H9 (cell line): ENCODE measurements around the gene CDC6. TPM values are rescaled to one million over a fixed set of nuclear protein-coding genes. Genes with fewer than 3 reads are reported as not detected.

Source experiments
- DNase-seq: peaks from one replicate; pipeline ENCODE4 v3.0.0-alpha.2; 2017
- H2AFZ ChIP-seq: one replicate; pipeline ENCODE4 v1.6.1; 2013; ENCODE audit warnings: mild to moderate bottlenecking, low read length, control low read depth, moderate library complexity
- H2AK5ac ChIP-seq: 2 replicates; pipeline ENCODE4 v1.6.1; 2013; ENCODE audit warnings: low read length, control low read depth, mixed read lengths; ENCODE audit not compliant: insufficient read length
- H2BK120ac ChIP-seq: one replicate; pipeline ENCODE4 v1.6.1; 2013; ENCODE audit warnings: low read depth, mild to moderate bottlenecking, low read length, control low read depth, inconsistent platforms; ENCODE audit not compliant: poor library complexity, severe bottlenecking
- H2BK12ac ChIP-seq: 2 replicates; pipeline ENCODE4 v1.6.1; 2013; ENCODE audit warnings: low read length, control low read depth, mixed read lengths, low read depth; ENCODE audit not compliant: insufficient read length
- H2BK15ac ChIP-seq: 2 replicates; pipeline ENCODE4 v1.6.1; 2013; ENCODE audit warnings: low read depth, low read length, control low read depth
- H2BK20ac ChIP-seq: one replicate; pipeline ENCODE4 v1.6.1; 2013; ENCODE audit warnings: low read depth, mild to moderate bottlenecking, low read length, control low read depth, inconsistent platforms; ENCODE audit not compliant: poor library complexity, severe bottlenecking
- H2BK5ac ChIP-seq: 2 replicates; pipeline ENCODE4 v1.6.1; 2013; ENCODE audit warnings: low read length, control low read depth, mixed read lengths; ENCODE audit not compliant: insufficient read length
- H3K14ac ChIP-seq: 2 replicates; pipeline ENCODE4 v1.6.1; 2013; ENCODE audit warnings: low read length, control low read depth; ENCODE audit not compliant: insufficient read depth
- H3K18ac ChIP-seq: 2 replicates; pipeline ENCODE4 v1.6.1; 2013; ENCODE audit warnings: low read depth, mild to moderate bottlenecking, mixed read lengths, low read length, control low read depth; ENCODE audit not compliant: insufficient read length
- H3K23ac ChIP-seq: 2 replicates; pipeline ENCODE4 v1.6.1; 2013; ENCODE audit warnings: low read length, control low read depth, mixed read lengths, low read depth; ENCODE audit not compliant: insufficient read length
- H3K23me2 ChIP-seq: 2 replicates; pipeline ENCODE4 v1.6.1; 2013; ENCODE audit warnings: low read depth, mild to moderate bottlenecking, mixed read lengths, low read length, control low read depth; ENCODE audit not compliant: insufficient read length, poor library complexity, severe bottlenecking
- H3K27ac ChIP-seq: 2 replicates; pipeline ENCODE4 v1.5.1; 2013; ENCODE audit warnings: low read length, control low read depth, mixed read lengths, low read depth; ENCODE audit not compliant: insufficient read length
- H3K27me3 ChIP-seq: 2 replicates; pipeline ENCODE4 v1.6.1; 2013; ENCODE audit warnings: low read length, control low read depth, inconsistent platforms; ENCODE audit not compliant: insufficient read depth
- H3K4ac ChIP-seq: 2 replicates; pipeline ENCODE4 v1.6.1; 2013; ENCODE audit warnings: low read depth, mild to moderate bottlenecking, control low read depth, inconsistent platforms, low read length, moderate library complexity
- H3K4me1 ChIP-seq: 2 replicates; pipeline ENCODE4 v1.6.1; 2013; ENCODE audit warnings: low read length, control low read depth, inconsistent platforms; ENCODE audit not compliant: insufficient read depth
- H3K4me2 ChIP-seq: 2 replicates; pipeline ENCODE4 v1.6.1; 2013; ENCODE audit warnings: low read length, control low read depth, mixed read lengths; ENCODE audit not compliant: insufficient read length, insufficient read depth
- H3K56ac ChIP-seq: 2 replicates; pipeline ENCODE4 v1.6.1; 2013; ENCODE audit warnings: low read depth, mild to moderate bottlenecking, mixed read lengths, low read length, control low read depth; ENCODE audit not compliant: insufficient read length
- H3K79me1 ChIP-seq: 2 replicates; pipeline ENCODE4 v1.6.1; 2013; ENCODE audit warnings: low read depth, mild to moderate bottlenecking, moderate library complexity, low read length, control low read depth, inconsistent platforms; ENCODE audit not compliant: insufficient read depth, poor library complexity, severe bottlenecking
- H3K79me2 ChIP-seq: 2 replicates; pipeline ENCODE4 v1.6.1; 2013; ENCODE audit warnings: low read length, control low read depth, inconsistent platforms; ENCODE audit not compliant: insufficient read depth
- H3K9ac ChIP-seq: 2 replicates; pipeline ENCODE4 v1.6.1; 2013; ENCODE audit warnings: low read length, control low read depth, mixed read lengths; ENCODE audit not compliant: insufficient read length; ENCODE audit errors: extremely low read depth
- H3K9me3 ChIP-seq: one replicate; pipeline ENCODE4 v1.6.1; 2013; ENCODE audit warnings: low read depth, low read length, inconsistent platforms; ENCODE audit not compliant: control insufficient read depth
- H3T11ph ChIP-seq: one replicate; pipeline ENCODE4 v1.6.1; 2013; ENCODE audit warnings: mild to moderate bottlenecking, low read length, control low read depth, inconsistent platforms
- H4K20me1 ChIP-seq: one replicate; pipeline ENCODE4 v1.6.1; 2013; ENCODE audit not compliant: control insufficient read depth, insufficient read length, insufficient read depth
- H4K5ac ChIP-seq: 2 replicates; pipeline ENCODE4 v1.6.1; 2013; ENCODE audit warnings: low read depth, mild to moderate bottlenecking, mixed read lengths, low read length, control low read depth; ENCODE audit not compliant: insufficient read length
- H4K8ac ChIP-seq: replicated peaks from 2 replicates; pipeline ENCODE4 v1.6.1; 2013; ENCODE audit warnings: low read length, control low read depth, mixed read lengths, low read depth; ENCODE audit not compliant: insufficient read length
- H4K91ac ChIP-seq: 2 replicates; pipeline ENCODE4 v1.6.1; 2013; ENCODE audit warnings: low read depth, mild to moderate bottlenecking, moderate library complexity, mixed read lengths, low read length, control low read depth; ENCODE audit not compliant: insufficient read length
- H3K27ac Mint-ChIP-seq, 3 experiments: 2 replicates in 2 of 3; 3 replicates in 1 of 3; pipeline ENCODE4 v1.8.0; 2020 to 2021; ENCODE audit warnings: mixed read lengths in 3 of 3, mild to moderate bottlenecking in 1 of 3, moderate library complexity in 1 of 3
- H3K27me3 Mint-ChIP-seq: 2 replicates; pipeline ENCODE4 v1.8.0; 2021; ENCODE audit warnings: low read depth, mild to moderate bottlenecking, moderate library complexity, mixed read lengths
- H3K36me3 Mint-ChIP-seq, 3 experiments: 2 replicates in 2 of 3; 3 replicates in 1 of 3; pipeline ENCODE4 v1.8.0; 2020 to 2021; ENCODE audit warnings: low read depth in 3 of 3, mixed read lengths in 3 of 3; ENCODE audit not compliant: insufficient read depth in 1 of 3
- H3K4me1 Mint-ChIP-seq, 2 experiments: 2 replicates each; pipeline ENCODE4 v1.8.0; 2020; ENCODE audit warnings: mixed read lengths in 2 of 2
- H3K4me3 Mint-ChIP-seq, 2 experiments: 2 replicates in 1 of 2; 3 replicates in 1 of 2; pipeline ENCODE4 v1.8.0; 2020 to 2021; ENCODE audit warnings: mild to moderate bottlenecking in 2 of 2, mixed read lengths in 2 of 2, moderate library complexity in 1 of 2
- H3K9me3 Mint-ChIP-seq, 2 experiments: 2 replicates in 1 of 2; 3 replicates in 1 of 2; pipeline ENCODE4 v1.8.0; 2020; ENCODE audit warnings: mild to moderate bottlenecking in 2 of 2, mixed read lengths in 2 of 2, moderate library complexity in 1 of 2
- CTCF ChIP-seq: fragments of 200-600 bp; sonication (generic); conservative IDR thresholded peaks from 3 replicates; pipeline ENCODE4 v1.8.0; 2021; ENCODE audit warnings: antibody characterized with exemption, mild to moderate bottlenecking
- WGBS: extraction: QIAGEN DNeasy Blood & Tissue Kit; methylation state at CpG from one replicate; pipeline ENCODE4 v1.1.7; 2013; ENCODE audit warnings: missing lambda C conversion rate, low lambda C conversion rate, mixed read lengths; ENCODE audit not compliant: insufficient read length; ENCODE audit errors: extremely low coverage; 5-methylcytosine and 5-hydroxymethylcytosine counted together
- total RNA-seq: library from RNA; stranded (reverse); gene quantifications from 2 replicates; pipeline ENCODE4 v1.2.1, GENCODE V29; 2021

CDC6 gene
- total RNA-seq, 1 experiment from 2014 or later, result 131 TPM

DNA sequence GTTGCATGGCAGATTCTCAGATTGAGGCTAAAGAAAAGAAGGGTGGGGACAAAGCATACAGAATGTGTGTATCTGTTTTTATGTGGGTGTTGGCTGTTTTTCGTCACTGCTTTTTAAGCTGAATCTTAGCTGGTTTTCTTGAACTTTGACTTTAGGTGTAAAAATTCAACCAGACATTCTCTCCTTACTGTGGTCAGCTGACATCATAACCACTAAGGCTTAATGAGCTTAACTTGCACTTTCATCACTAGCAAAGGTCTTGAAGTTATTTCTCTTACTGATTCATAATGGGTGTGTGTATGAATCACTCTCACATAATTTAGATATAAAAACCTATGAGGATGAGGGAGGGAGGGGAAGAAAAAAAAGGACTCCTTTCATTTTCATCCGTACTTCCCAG lies 4.0 kb upstream of the CDC6 start:
- H3K27ac ChIP-seq, result no peak overlapping the region
- H2BK120ac ChIP-seq, result no peak overlapping the region
- no peak overlapping the region for H4K5ac ChIP-seq
- no peak overlapping the region for H3T11ph ChIP-seq
- H3K9me3 ChIP-seq, result no peaks in the 10 kb centered on the region
- H3K23ac ChIP-seq, result no peak overlapping the region
- no peaks in the 10 kb centered on the region for H3K79me1 ChIP-seq
- H3K4ac ChIP-seq, result no peak overlapping the region
- TF ChIP-seq CTCF, result no peak
- peaks cover 15 to 33% (median 29%) of the 10 kb centered on the region in 3 experiments for H3K36me3 Mint-ChIP-seq
- H3K4me3 Mint-ChIP-seq, result no peak overlapping the region
- H3K4me1 ChIP-seq, result peaks cover 7% of the 10 kb centered on the region; the same call in 1 of the 2 replicates
- H3K56ac ChIP-seq, result no peak overlapping the region
- no peak overlapping the region for H2AK5ac ChIP-seq
- peaks cover 18 to 27% of the 10 kb centered on the region in 2 experiments for H3K4me1 Mint-ChIP-seq
- H3K9me3 Mint-ChIP-seq, result peaks cover 3 to 6% of the 10 kb centered on the region in 2 experiments; a peak in 4 of 5 replicates
- no peak overlapping the region for H3K14ac ChIP-seq
- H2BK20ac ChIP-seq, result no peak overlapping the region
- H3K27ac Mint-ChIP-seq, result no peak overlapping the region
- no peak overlapping the region for H2BK12ac ChIP-seq
- H3K27me3 ChIP-seq, result no peaks in the 10 kb centered on the region
- no peak for DNase-seq
- no peak overlapping the region for H4K91ac ChIP-seq
- no peaks in the 10 kb centered on the region; the same call in 1 of the 2 replicates for H3K27me3 Mint-ChIP-seq
- no peaks in the 10 kb centered on the region for H3K23me2 ChIP-seq
- H3K18ac ChIP-seq, result no peak overlapping the region
- H2AFZ ChIP-seq, result no peak overlapping the region
- WGBS, result no CpG with 5 or more reads among the region's 2 CpGs
- no peaks in the 10 kb centered on the region for H4K20me1 ChIP-seq
- peaks cover 5% of the 10 kb centered on the region; the same call in 1 of the 2 replicates for H3K79me2 ChIP-seq
- H3K9ac ChIP-seq, result no peak overlapping the region
- H2BK5ac ChIP-seq, result no peak overlapping the region
- H4K8ac ChIP-seq, result no peak overlapping the region
- H2BK15ac ChIP-seq, result no peak overlapping the region
- no peak overlapping the region for H3K4me2 ChIP-seq
